ENCODE data around the gene LENG9. TPM values are rescaled to one million over a fixed set of nuclear protein-coding genes. Genes with fewer than 3 reads are reported as not detected.
"Not testable (repeated sequence)": the region's sequence is repeated elsewhere in the genome, so short reads cannot be mapped to it uniquely, and the experiment has no call there.

LENG9 gene
- total RNA-seq, 1 donor from 2014 or later, result 3.9 TPM

GRCh38 chr19:54502518-54503048 lies 39.0 kb upstream of the LENG9 start, which contains the start of gene LAIR2:
Gene LAIR2 (plus strand): TSS chr19:54502831. CDS start chr19:54502919, 88 bp downstream.
- Mint-ChIP-seq H3K36me3 (no peaks in the 10 kb centered on the region), H3K27ac (no peak within 1 kb of the TSS), H3K27me3 (no peaks in the 10 kb centered on the region), H3K4me3 (no peak within 1 kb of the TSS), H3K4me1 (ENCODE audit: unreplicated experiment) (no peaks in the 10 kb centered on the region), H3K9me3 (no peaks in the 10 kb centered on the region)
- DNase-seq (ENCODE audit: extremely low spot score, unreplicated experiment), result no peak
- TF ChIP-seq CTCF (conservative IDR thresholded peaks at IDR 0.05), result no peak

DNA sequence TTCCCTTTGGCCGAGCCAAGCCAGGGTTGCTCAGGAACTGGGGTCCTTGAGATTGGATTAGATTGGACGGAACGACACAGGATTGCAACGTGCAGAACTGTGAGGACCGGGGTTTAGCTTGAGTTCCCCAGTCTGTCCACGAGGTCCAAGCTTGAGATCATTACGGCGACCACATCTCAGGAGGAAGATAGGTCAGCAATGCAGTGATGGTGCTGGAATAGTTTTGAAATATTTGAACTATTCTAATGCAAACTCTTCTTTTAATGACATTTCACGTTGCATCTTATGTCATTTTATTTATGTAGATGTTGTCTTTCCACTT lies 34.8 kb upstream of the LENG9 start:
- H3K9me3 Mint-ChIP-seq; H3K27me3 Mint-ChIP-seq; H3K4me3 Mint-ChIP-seq; H3K36me3 Mint-ChIP-seq; DNase-seq (ENCODE audit: extremely low spot score, unreplicated experiment); H3K4me1 Mint-ChIP-seq (ENCODE audit: unreplicated experiment); H3K27ac Mint-ChIP-seq: not testable (repeated sequence)

DNA sequence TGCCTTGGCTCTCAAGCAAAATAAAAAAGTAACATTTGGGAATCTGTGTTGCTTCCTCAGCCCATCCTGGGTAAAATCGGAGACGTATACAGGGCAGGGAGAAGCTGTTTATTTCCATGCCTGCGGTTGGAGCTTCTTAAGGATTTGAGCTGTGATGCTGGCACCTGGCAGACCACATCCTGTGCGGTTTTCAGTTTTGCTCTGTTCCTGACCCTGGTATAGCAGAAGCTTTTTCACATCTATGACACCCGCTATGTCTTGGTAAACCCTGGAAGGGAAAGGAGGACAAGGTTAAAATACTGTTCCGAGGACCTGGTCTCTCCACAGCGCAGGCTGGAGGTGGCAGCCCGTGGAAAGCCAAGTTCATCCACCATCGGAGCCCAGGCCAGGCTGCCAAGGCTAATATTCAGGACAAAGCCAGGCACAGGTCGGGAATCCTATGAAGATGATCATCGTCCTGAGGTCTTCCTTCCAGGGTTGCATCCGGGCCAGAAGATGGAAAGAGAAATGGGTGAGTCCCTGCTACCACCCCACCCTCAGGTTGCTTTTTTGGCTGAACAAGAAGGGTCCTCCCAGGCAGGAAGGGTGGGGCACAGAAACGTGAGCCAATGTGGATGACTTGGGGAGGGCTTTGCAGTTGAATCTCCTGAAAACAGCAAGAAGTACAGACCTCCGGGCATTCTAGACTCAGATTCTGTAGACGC lies 34.3 kb upstream of the LENG9 start:
- H3K9me3 Mint-ChIP-seq; H3K27me3 Mint-ChIP-seq; H3K36me3 Mint-ChIP-seq; H3K4me3 Mint-ChIP-seq; DNase-seq (ENCODE audit: extremely low spot score, unreplicated experiment); H3K4me1 Mint-ChIP-seq (ENCODE audit: unreplicated experiment); H3K27ac Mint-ChIP-seq: not testable (repeated sequence)

DNA sequence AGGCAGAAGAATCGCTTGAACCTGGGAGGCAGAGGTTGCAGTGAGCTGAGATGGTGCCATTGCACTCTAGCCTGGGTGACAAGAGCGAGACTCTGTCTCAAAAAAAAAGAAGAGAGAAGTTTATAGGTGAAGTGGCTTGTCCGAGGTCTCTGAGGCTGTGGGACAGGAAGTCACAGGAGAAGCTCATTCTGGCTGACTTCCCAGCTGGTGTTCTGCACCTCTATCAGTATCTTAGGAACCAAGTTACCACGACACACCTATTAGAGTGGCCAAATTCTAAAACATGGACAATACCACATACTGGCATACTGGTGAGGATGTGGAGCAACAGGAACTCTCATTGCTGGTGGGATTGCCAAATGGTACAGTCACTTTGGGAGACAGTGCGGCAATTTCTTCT lies 31.7 kb upstream of the LENG9 start:
- H3K4me3 Mint-ChIP-seq; H3K9me3 Mint-ChIP-seq; H3K27me3 Mint-ChIP-seq; H3K36me3 Mint-ChIP-seq; H3K4me1 Mint-ChIP-seq (ENCODE audit: unreplicated experiment); H3K27ac Mint-ChIP-seq; DNase-seq (ENCODE audit: extremely low spot score, unreplicated experiment): not testable (repeated sequence)

DNA sequence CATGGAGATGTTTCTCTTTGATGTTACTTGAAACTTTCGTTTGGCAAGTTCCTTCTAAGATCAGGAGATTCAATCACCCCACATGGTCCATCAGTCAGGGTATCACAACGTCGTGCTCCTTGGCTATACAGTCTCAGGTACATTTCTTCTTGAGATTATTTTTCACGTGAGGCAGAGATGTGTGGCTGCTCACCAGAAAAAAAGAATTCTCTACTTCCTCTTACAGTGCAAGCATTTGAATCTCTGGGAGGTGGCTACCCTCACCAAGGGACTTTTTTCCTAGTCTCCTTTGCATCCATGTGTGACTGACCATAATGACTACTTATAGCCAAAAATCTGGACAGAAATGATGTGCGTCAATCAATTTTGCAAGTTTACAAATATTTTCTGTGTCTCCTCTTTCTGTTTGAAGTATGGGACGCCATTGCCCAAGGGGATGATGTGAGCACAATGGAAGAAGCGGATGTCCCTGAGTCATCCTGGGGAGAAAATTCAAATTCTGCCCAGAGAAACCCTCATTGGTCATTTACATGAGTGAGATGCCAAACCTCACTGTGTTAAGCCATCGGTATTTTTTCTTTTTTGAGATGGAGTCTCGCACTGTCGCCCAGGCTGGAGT lies 30.5 kb upstream of the LENG9 start:
- DNase-seq (ENCODE audit: extremely low spot score, unreplicated experiment), result no peak
- no peak for TF ChIP-seq CTCF (conservative IDR thresholded peaks at IDR 0.05)
- no peaks in the 10 kb centered on the region for H3K36me3 Mint-ChIP-seq
- H3K4me1 Mint-ChIP-seq (ENCODE audit: unreplicated experiment), result no peaks in the 10 kb centered on the region
- no peaks in the 10 kb centered on the region for H3K27me3 Mint-ChIP-seq
- no peak overlapping the region for H3K4me3 Mint-ChIP-seq
- H3K9me3 Mint-ChIP-seq, result peaks cover 4% of the 10 kb centered on the region
- no peak overlapping the region for H3K27ac Mint-ChIP-seq

DNA sequence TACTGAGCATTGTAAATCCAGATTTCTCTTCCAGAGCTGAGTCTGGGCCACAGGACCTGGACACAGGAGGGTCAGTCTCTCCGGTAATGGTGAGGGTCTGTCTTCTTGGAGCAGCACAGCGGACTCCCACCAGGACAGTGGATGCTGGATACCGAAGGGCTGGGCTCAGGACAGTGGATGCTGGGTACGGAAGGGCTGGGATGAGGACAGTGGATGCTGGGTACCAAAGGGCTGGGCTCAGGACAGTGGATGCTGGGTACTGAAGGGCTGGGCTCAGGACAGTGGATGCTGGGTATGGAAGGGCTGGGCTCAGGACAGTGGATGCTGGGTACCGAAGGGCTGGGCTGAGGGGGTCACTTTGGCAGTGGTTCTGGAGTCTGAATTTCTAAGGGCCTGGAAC lies 29.5 kb upstream of the LENG9 start:
- not testable (repeated sequence) for DNase-seq (ENCODE audit: extremely low spot score, unreplicated experiment); H3K4me1 Mint-ChIP-seq (ENCODE audit: unreplicated experiment); H3K9me3 Mint-ChIP-seq; H3K27ac Mint-ChIP-seq; H3K36me3 Mint-ChIP-seq; H3K27me3 Mint-ChIP-seq; H3K4me3 Mint-ChIP-seq

GRCh38 chr19:54492568-54492967 lies 29.0 kb upstream of the LENG9 start:
- Mint-ChIP-seq H3K27ac (no peak overlapping the region), H3K4me1 (ENCODE audit: unreplicated experiment) (no peaks in the 10 kb centered on the region), H3K9me3 (peaks cover 4% of the 10 kb centered on the region), H3K36me3 (no peaks in the 10 kb centered on the region), H3K27me3 (no peaks in the 10 kb centered on the region), H3K4me3 (no peak overlapping the region)
- TF ChIP-seq CTCF (conservative IDR thresholded peaks at IDR 0.05), result no peak
- DNase-seq (ENCODE audit: extremely low spot score, unreplicated experiment), result no peak
